ENCODE measurements around the gene SERTAD1.

DNA sequence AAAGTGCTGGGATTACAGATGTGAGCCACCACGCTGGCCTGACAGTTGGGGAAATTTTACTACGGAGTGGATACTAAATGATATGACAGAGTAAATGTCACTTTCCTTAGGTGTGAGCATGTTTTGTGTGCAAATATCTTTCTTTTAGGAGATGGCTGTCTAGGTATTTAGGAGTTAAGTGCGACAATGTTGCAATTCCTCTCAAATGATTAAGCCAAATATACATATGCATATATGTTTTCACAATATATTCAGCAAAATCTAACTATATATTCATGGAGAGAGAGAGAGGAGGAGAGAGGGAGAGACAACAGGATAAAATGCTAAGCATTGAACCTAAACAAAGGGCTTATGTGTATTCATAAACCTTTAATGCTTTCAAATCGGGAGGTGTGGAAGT is 23.7 kb upstream of the SERTAD1 start:
- TF ChIP-seq CTCF (IDR thresholded peaks at IDR 0.05) (no peak), POLR2A (IDR thresholded peaks at IDR 0.05) (no peak)

Data from lower leg skin (tissue), 3 donors.